ENCODE data around the gene TIAM2.
A peak's percentile ranks its signal among the peaks of the same experiment; 100 is the strongest.

Gene TIAM2

DNA sequence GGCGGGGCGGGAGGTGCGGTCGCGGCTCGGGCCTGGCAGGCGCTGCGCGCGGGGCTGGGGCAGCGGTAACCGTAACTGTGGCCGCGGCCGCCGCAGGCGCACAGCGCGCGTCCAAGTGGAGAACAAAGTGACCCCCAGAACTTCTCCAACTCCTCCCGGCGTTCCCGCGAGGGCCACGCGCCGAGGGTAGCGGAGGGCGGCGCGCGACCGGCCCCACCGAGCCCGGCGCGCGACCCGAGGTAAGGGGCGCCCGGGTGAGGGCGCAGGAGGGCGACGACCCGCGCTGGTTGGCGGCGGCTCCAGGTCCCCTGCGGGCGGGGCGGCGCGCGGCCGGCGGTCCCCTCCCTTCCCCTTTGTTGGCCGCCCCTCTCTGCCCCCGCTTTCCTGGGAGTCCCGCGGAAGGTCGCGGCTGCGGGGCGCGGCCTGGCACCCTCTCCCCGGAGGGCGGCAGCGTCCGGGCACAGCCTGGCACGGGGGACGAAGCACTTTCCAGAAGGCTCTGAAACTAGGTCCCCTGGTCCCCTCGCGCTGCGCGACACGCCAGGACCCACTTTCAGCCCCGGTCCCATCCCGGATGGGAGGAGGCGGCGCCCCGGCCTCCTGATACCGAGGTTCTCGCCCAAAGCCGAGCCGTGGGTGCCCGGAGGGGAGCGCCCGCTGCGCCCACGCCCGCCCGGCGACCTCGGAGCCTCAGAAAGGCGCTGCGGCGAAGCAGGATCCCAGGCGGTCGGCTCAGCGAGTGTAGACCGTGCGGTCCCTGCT is at the start of gene TIAM2:
Gene TIAM2, plus strand, starts transcription at position 62 of the 762 bp plus-strand sequence. CDS start 133,909 bp downstream, outside the sequence.
- TF ChIP-seq, protein P1, sequence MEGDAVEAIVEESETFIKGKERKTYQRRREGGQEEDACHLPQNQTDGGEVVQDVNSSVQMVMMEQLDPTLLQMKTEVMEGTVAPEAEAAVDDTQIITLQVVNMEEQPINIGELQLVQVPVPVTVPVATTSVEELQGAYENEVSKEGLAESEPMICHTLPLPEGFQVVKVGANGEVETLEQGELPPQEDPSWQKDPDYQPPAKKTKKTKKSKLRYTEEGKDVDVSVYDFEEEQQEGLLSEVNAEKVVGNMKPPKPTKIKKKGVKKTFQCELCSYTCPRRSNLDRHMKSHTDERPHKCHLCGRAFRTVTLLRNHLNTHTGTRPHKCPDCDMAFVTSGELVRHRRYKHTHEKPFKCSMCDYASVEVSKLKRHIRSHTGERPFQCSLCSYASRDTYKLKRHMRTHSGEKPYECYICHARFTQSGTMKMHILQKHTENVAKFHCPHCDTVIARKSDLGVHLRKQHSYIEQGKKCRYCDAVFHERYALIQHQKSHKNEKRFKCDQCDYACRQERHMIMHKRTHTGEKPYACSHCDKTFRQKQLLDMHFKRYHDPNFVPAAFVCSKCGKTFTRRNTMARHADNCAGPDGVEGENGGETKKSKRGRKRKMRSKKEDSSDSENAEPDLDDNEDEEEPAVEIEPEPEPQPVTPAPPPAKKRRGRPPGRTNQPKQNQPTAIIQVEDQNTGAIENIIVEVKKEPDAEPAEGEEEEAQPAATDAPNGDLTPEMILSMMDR (IDR thresholded peaks at IDR 0.05; ENCODE audit: low read depth, low read length, missing control alignments) = no peak
- H3K4me3 ChIP-seq (replicated peaks; ENCODE audit: low read depth, low read length) = peak within 1 kb of the TSS; percentile 77
- no peak for DNase-seq (ENCODE audit: extremely low read depth, low read depth)

DNA sequence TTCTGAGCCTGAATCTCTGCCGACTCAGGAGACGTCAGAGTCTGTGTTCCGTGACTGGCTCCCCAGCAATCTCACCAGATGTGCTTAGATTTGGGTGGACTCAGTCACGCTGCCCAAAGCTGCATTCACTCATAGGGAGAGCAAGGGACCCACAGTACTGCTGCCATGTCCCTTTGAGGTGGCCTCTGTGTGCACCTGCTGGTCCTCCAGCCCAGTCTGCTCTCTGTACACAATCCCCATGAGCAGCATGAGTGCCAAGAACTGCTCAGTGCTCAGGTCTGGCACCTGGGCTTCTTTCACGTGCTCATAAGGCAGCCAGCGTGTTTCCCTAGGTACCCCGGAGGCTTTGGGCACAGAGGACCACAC is 44.2 kb upstream of the TIAM2 start:
- no peak overlapping the region for H3K4me3 ChIP-seq (replicated peaks; ENCODE audit: low read depth, low read length)
- TF ChIP-seq, protein P1 (IDR thresholded peaks at IDR 0.05; ENCODE audit: low read depth, low read length, missing control alignments) = no peak
- DNase-seq (ENCODE audit: extremely low read depth, low read depth) = no peak

DNA sequence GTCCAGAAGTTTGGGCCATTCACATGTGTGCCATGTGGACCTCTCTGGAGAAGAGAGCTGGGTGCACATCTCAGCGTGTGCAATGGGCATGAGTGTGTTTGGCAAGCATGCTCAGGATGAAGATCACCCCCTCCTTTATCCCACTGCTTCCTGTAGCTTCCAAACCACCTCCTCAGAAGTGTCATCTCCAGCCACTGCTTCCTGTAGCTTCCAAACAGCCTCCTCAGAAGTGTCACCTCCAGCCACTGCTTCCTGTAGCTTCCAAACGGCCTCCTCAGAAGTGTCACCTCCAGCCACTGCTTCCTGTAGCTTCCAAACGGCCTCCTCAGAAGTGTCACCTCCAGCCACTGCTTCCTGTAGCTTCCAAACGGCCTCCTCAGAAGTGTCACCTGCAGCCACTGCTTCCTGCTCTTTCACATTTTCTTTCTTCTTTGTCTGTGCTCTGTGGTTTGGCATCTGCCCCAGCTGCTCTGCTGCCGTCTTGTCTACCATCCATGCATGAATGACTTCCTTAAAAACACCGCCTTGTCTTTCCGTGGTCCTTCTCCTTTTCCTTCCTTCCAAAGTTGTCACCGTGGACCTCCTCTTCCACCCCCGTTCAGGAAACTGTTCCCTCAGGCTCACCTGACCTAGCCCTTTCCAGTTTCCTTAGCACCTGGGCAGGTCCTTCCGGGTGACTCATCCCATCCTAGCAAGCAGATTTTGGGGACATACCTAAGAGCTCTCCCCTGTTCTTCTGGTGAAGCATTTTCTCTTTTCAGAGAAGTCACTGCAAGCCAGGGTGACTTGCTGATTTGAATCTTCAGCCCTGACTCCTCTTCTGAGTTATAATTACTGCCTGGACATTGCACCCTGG is 43.5 kb upstream of the TIAM2 start:
- no peak overlapping the region for H3K4me3 ChIP-seq (replicated peaks; ENCODE audit: low read depth, low read length)
- TF ChIP-seq, protein P1 (IDR thresholded peaks at IDR 0.05; ENCODE audit: low read depth, low read length, missing control alignments) = no peak
- DNase-seq (ENCODE audit: extremely low read depth, low read depth) = no peak

- TF ChIP-seq, protein P1 (IDR thresholded peaks at IDR 0.05; ENCODE audit: low read depth, low read length, missing control alignments) = no peak
- no peak for DNase-seq (ENCODE audit: extremely low read depth, low read depth)
- H3K4me3 ChIP-seq (replicated peaks; ENCODE audit: low read depth, low read length) = no peak overlapping the region
Observed at GRCh38 chr6:154953644-154954043, 41.5 kb upstream of the TIAM2 start.

DNA sequence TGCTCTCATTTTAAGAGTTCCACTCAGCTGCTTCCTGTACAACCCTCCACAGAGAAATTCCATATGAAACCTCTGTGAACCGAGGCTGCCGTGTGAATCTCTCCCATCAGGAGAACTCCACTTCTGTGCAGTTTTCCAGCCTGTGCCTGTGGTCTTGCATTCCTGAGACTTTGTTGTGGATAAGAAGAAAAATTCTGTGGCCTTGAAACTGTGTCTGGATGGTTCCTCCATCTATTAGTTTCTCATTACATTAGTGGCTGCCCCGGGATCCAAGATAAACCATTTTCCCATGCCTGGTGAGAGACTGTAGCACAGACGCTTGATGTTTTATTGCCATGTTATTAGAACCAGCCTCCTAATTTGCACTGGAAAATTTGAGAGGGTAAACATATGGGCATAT is 40.8 kb upstream of the TIAM2 start:
- DNase-seq (ENCODE audit: extremely low read depth, low read depth) = no peak
- no peak overlapping the region for H3K4me3 ChIP-seq (replicated peaks; ENCODE audit: low read depth, low read length)
- TF ChIP-seq, protein P1 (IDR thresholded peaks at IDR 0.05; ENCODE audit: low read depth, low read length, missing control alignments) = no peak

DNA sequence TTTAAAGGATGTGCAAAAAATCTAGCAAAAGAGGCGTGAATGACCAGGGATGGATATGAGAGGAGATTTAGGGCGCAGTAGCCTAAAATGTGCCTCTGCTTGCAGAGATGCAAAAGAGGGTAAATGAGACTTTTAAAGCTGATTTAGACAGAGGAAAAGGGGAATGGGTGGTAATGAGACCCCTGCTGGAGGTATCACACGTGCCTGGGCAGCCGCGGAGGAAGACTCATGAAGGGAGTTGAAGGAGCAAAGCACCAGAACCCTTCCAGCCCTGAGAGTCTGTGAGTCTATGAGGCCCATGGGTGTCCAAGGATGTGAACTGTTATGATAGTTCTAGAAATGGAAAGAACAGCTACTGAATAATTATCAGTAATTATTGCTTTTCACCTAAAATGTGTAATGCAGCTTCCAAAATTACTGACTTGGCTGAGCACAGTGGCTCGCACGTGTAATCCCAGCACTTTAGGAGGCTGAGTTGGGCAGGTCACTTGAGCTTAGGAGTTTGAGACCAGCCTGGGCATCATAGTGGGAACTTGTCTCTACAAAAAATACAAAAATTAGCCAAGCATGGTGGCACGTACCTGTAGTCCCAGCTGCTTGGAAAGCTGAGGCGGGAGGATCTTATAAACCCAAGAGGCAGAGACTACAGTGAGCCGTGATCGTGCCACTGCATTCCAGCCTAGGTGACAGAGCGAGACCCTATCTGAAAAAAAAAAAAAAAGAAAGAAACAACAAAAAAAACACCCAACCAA is 38.2 kb upstream of the TIAM2 start:
- TF ChIP-seq, protein P1 (IDR thresholded peaks at IDR 0.05; ENCODE audit: low read depth, low read length, missing control alignments) = no peak
- DNase-seq (ENCODE audit: extremely low read depth, low read depth) = no peak

More for the DNA sequence above, 38.2 kb upstream of the TIAM2 start:
- H3K4me3 ChIP-seq (replicated peaks; ENCODE audit: low read depth, low read length) = no peak overlapping the region

All from HFF-Myc (cell line).